Measurements from ENCODE around the gene HNRNPUL1. TPM values are rescaled to one million over a fixed set of nuclear protein-coding genes. Genes with fewer than 3 reads are reported as not detected.

The HNRNPUL1 gene
- total and polyA plus RNA-seq, 9 of the 15 experiments (the other 6 are each of a cell fraction or from before 2014, with no cell fraction given): 7.3 to 211 (median 85.0) TPM

GRCh38 chr19:41352609-41353465 lies 88.7 kb downstream of the HNRNPUL1 start (continued):
- TF ChIP-seq SAFB (IDR thresholded peaks at IDR 0.05; ENCODE audit: borderline replicate concordance, low read depth, low read length): peak; percentile 58; the same call in 1 of the 2 replicates
- TF ChIP-seq NUFIP1 (IDR thresholded peaks at IDR 0.05; ENCODE audit: partially characterized antibody): no peak
- TF ChIP-seq DLX4 (CRISPR knock-in tag; IDR thresholded peaks at IDR 0.05): no peak
- no peak for TF ChIP-seq SMC3 (conservative IDR thresholded peaks at IDR 0.05; ENCODE audit: insufficient read depth, low read depth, low read length)
- no peak for TF ChIP-seq ZFPM2 (CRISPR knock-in tag; IDR thresholded peaks at IDR 0.05)
- TF ChIP-seq HDGF (IDR thresholded peaks at IDR 0.05): no peak
- TF ChIP-seq ZBTB11 (CRISPR knock-in tag; IDR thresholded peaks at IDR 0.05): no peak; a peak in 1 of 6 replicates
- TF ChIP-seq ZNF699 (CRISPR knock-in tag; IDR thresholded peaks at IDR 0.05; ENCODE audit: insufficient replicate concordance): no peak
- peak; percentile 92 for TF ChIP-seq ZBTB7A (IDR thresholded peaks at IDR 0.05; ENCODE audit: borderline replicate concordance, control insufficient read depth, low read depth, low read length)
- TF ChIP-seq U2AF1 (optimal IDR thresholded peaks at IDR 0.05; ENCODE audit: low read depth, low read length): peak; percentile 18
- no peak for TF ChIP-seq KDM4B (IDR thresholded peaks at IDR 0.05; ENCODE audit: borderline replicate concordance in 2 of 2, low read depth in 1 of 2)
- TF ChIP-seq ZNF316 (IDR thresholded peaks at IDR 0.05): no peak
- TF ChIP-seq SMARCA4 (IDR thresholded peaks at IDR 0.05): no peak
- 0 out of 2 replicates have a peak, but pooled peaks have one; percentile 12 for TF ChIP-seq PHF21A (IDR thresholded peaks at IDR 0.05; ENCODE audit: borderline replicate concordance, low read depth)
- TF ChIP-seq MCM2 (IDR thresholded peaks at IDR 0.05; ENCODE audit: low read depth): no peak
- TF ChIP-seq HIVEP1 (CRISPR knock-in tag; IDR thresholded peaks at IDR 0.05): no peak
- TF ChIP-seq TAF15 (IDR thresholded peaks at IDR 0.05; ENCODE audit: low read depth, low read length): no peak
- no peak for TF ChIP-seq RFX1 (IDR thresholded peaks at IDR 0.05)
- TF ChIP-seq HSF4 (CRISPR knock-in tag; IDR thresholded peaks at IDR 0.05; ENCODE audit: borderline replicate concordance): no peak
- TF ChIP-seq SMAD1 (IDR thresholded peaks at IDR 0.05; ENCODE audit: low read depth, low read length, partially characterized antibody): no peak
- TF ChIP-seq MCM3 (IDR thresholded peaks at IDR 0.05): no peak
- TF ChIP-seq CEBPB (tag; IDR thresholded peaks at IDR 0.05): no peak
- TF ChIP-seq ZNF280B (CRISPR knock-in tag; IDR thresholded peaks at IDR 0.05): no peak
- peak; percentile 58 for TF ChIP-seq CCNT2 (IDR thresholded peaks at IDR 0.05; ENCODE audit: borderline replicate concordance, extremely low read depth, insufficient read length, low read depth, low read length)

All from K562 (cell line).